Lower leg skin (tissue), 4 donors: ENCODE results near the gene SLC1A1. TPM values are rescaled to one million over a fixed set of nuclear protein-coding genes. Genes with fewer than 3 reads are reported as not detected.

Experiments
- DNase-seq, 2 donors: peaks; one replicate each; pipeline ENCODE4 v3.0.0-alpha.2; 2019; ENCODE audit warnings: low spot score in 2 of 2
- H3K4me3 ChIP-seq: fragments of 200-600 bp; sonication (generic); 2 replicates; pipeline ENCODE4 v1.5.1; 2017; ENCODE audit warnings: mild to moderate bottlenecking, low read depth; ENCODE audit not compliant: poor library complexity, severe bottlenecking
- POLR2A ChIP-seq, 2 donors: fragments of 450-650 bp; IDR thresholded peaks; one replicate each; pipeline ENCODE4 v1.6.1; 2016 to 2017; ENCODE audit warnings: antibody characterized with exemption in 2 of 2, mild to moderate bottlenecking in 1 of 2, moderate library complexity in 1 of 2
- WGBS, 2 donors: methylation state at CpG; one replicate each; pipeline ENCODE4 v1.1.5; 2018; 5-methylcytosine and 5-hydroxymethylcytosine counted together
- intact Hi-C: fragments of 100-400 bp; cut with DNase I; formaldehyde crosslinking; loops from one replicate; pipeline ENCODE4 v1.15.0; 2023; ENCODE audit warnings: low total_unique reads
- total RNA-seq, 4 donors: library from RNA; depleted of rRNA; stranded (reverse); fragments of >200 nt; gene quantifications; one replicate each; pipeline ENCODE4 v1.1.0, GENCODE V29; 2016
- TF ChIP-seq, protein P1 (sequence below), 3 donors: fragments of 450-650 bp; IDR thresholded peaks; one replicate each; pipeline ENCODE4 v1.5.1; 2016; ENCODE audit warnings: antibody characterized with exemption in 3 of 3, mild to moderate bottlenecking in 3 of 3, moderate library complexity in 2 of 3

Gene SLC1A1
- 1 to 10 TPM; 1.1 to 2.2 (median 2.0) TPM for total RNA-seq

DNA sequence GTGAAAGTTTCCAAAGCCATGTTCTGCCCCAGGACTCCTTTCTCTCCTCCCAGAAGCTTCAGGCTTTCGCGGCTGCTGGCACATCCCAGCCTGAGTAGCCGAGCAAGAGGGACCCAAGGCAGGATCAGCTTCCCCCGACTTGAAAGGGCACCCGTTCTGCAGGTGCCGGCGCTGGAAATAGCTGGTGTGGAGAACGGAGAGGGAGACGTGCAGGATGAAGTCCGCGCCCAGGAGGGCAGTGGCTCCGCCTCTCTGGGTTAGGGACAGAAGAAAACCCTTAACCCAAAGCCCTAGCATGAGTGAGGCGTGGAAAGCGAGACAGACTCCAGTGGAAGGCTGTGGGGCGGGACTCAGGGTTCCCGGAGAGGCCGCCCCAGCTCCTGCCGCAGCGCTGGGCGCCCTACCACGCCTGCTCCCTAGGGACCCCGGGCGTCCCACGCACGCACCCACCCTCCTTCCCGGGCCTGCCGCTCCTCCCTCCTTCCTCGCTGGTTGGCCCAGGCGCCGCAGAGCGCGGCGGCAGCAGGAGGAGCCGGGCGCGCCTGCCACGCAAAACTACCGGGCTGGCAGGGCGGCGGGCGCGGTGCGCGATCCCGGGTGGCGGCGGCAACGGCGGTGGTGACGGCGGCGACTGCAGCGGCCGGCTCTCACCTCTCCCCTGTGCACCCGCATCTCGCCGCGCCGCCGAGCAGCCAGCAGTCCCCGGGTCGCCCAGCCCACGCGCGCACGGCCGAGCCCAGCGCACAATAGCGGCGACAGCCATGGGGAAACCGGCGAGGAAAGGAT is at the start of gene SLC1A1:
TSS of gene SLC1A1 (plus strand) at position 550 of the 786 bp plus-strand sequence. CDS start at position 762, 212 bp downstream.
- H3K4me3 ChIP-seq: peak within 1 kb of the TSS; percentile 63
- intact Hi-C loops: no loop called here
- peak; percentile 37 to 87 for DNase-seq
- TF ChIP-seq, protein P1, sequence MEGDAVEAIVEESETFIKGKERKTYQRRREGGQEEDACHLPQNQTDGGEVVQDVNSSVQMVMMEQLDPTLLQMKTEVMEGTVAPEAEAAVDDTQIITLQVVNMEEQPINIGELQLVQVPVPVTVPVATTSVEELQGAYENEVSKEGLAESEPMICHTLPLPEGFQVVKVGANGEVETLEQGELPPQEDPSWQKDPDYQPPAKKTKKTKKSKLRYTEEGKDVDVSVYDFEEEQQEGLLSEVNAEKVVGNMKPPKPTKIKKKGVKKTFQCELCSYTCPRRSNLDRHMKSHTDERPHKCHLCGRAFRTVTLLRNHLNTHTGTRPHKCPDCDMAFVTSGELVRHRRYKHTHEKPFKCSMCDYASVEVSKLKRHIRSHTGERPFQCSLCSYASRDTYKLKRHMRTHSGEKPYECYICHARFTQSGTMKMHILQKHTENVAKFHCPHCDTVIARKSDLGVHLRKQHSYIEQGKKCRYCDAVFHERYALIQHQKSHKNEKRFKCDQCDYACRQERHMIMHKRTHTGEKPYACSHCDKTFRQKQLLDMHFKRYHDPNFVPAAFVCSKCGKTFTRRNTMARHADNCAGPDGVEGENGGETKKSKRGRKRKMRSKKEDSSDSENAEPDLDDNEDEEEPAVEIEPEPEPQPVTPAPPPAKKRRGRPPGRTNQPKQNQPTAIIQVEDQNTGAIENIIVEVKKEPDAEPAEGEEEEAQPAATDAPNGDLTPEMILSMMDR (IDR thresholded peaks at IDR 0.05): no peak
- TF ChIP-seq POLR2A (IDR thresholded peaks at IDR 0.05): no peak
- 0 to 1% methylated on average over 22 to 33 of the region's 72 CpGs for whole genome bisulfite sequencing, 2 donors

DNA sequence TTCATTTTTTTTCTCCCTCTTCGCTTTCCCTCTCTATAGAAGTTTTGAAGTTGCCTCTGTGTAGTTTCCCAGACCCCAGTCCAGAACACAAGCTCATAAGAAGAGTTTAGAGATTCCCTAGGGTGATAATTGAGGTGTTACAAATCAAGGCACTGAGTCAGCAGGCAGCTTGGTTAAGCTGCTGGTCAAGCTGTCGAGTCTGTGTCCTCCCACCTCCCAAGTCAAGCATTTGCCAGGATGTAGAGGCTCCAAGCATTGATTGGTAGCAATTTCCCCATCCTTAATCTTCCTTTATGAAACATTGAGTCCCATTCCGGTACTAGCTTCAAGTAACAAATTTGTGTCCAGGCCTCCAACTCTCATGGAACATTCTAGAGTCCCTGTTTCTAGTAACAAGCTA is 47.5 kb upstream of the SLC1A1 start:
- DNase-seq: no peak
- intact Hi-C loops: no loop called here
- WGBS, 2 donors: 78 to 79% methylated on average over 3 of the region's 3 CpGs
- TF ChIP-seq POLR2A (IDR thresholded peaks at IDR 0.05): no peak
- TF ChIP-seq, protein P1 (IDR thresholded peaks at IDR 0.05): no peak
- no peak overlapping the region for H3K4me3 ChIP-seq

DNA sequence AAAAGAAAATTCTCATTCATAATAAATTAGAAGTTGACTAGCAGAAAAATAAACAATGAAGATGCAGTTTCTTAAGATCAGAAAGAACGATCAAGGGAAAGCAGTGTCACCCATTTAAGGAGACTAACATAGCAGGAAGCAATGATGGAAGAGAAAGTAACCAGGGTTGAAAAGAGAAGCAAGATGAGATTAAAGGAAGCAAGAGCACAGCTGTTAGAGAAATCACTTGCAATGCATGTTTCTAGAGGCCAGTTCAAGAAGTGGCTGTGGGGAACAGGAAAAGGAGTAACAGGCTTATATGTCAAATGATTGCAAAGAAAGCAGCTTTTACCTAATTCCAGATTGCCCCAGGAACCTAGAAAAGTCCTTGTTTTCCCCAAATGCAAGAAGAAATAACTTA is 46.8 kb upstream of the SLC1A1 start:
- intact Hi-C loops: no loop called here
- no peak for DNase-seq
- no peak overlapping the region for H3K4me3 ChIP-seq
- no peak for TF ChIP-seq POLR2A (IDR thresholded peaks at IDR 0.05)
- TF ChIP-seq, protein P1 (IDR thresholded peaks at IDR 0.05): no peak
- 80 to 95% methylated on average over 1 of the region's 1 CpG for WGBS, 2 donors

DNA sequence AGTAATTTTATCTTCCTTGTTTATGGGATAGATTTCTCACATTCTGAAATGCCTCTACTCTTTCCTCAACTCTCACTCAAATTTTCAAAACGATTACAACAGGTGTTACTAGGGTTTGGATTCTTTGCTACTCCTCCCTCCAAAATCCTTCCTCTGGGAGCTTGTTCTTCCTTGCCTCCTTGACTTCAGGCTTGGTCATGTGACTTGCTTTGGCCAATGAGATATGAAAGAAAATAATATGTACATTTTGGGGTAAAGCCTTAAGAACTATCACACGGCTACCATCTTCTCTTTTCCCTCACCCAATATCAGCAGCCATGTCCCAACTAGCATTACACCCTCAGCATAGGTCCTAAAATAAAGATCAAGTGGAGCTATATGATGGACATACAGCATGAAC is 28.8 kb upstream of the SLC1A1 start:
- 71 to 81% methylated on average over 2 of the region's 2 CpGs for WGBS, 2 donors
- TF ChIP-seq POLR2A (IDR thresholded peaks at IDR 0.05): no peak
- TF ChIP-seq, protein P1 (IDR thresholded peaks at IDR 0.05): no peak
- no peak overlapping the region for H3K4me3 ChIP-seq
- no peak for DNase-seq
- intact Hi-C loops: no loop called here

DNA sequence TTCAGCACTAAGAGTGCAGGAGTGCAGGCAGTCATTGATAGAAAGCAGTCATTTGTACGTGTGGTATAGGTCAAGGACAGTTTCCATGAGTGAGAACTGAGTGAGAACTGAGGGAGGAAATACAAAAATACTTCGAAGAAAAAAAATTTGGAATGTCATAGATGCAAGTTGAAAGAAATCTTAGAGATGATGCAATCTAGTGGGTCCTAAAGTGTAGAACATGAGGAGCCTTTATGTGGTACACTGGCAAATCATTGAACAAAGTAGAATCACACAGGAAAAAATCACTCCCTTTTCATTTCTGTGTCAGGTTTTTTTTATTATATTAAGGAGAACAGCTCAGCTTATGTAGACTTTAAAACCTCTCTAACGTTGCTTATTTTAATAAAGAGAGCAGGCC is 26.4 kb upstream of the SLC1A1 start:
- intact Hi-C loops: no loop called here

More for the DNA sequence above, 26.4 kb upstream of the SLC1A1 start:
- no peak for DNase-seq
- 69 to 75% methylated on average over 3 of the region's 3 CpGs for WGBS, 2 donors
- no peak for TF ChIP-seq POLR2A (IDR thresholded peaks at IDR 0.05)
- TF ChIP-seq, protein P1 (IDR thresholded peaks at IDR 0.05): no peak
- no peak overlapping the region for H3K4me3 ChIP-seq
